ENCODE results near the gene SLC45A1.
"Not testable (repeated sequence)": the region's sequence is repeated elsewhere in the genome, so short reads cannot be mapped to it uniquely, and the experiment has no call there.

The SLC45A1 gene

DNA sequence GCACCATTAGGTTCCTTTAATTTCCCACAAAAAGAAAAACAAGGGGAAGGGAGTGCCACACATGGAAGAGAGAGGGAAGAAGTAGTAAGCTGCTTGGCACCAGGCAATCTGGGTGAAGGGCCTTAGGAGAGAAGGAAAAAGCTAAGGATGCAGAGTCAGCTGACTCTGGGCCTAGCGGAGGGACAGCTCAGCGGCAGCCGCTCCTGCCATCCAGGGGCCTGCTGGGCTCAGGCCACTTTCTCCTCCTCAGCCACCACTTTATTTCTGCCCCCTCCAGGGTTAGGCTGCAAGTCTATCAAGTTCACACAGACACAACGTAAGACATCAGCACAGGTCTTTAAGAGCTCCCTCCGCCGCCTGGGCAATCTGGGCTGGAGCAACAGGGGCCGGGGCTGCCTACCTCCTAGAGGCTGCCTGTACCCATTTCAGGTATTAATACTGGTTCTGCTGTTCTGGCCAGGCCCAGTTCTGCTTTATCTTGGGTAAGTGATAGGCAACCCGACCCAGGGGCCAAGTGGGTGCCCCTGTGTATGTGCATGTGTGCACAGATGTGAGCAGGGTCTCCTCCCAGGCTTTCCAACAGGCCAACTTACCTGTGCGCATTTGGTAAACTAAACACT lies 53.6 kb downstream of the SLC45A1 start:
- no peak for DNase-seq

GRCh38 chr1:8373125-8373524 lies 55.2 kb downstream of the SLC45A1 start:
- DNase-seq = no peak

DNA sequence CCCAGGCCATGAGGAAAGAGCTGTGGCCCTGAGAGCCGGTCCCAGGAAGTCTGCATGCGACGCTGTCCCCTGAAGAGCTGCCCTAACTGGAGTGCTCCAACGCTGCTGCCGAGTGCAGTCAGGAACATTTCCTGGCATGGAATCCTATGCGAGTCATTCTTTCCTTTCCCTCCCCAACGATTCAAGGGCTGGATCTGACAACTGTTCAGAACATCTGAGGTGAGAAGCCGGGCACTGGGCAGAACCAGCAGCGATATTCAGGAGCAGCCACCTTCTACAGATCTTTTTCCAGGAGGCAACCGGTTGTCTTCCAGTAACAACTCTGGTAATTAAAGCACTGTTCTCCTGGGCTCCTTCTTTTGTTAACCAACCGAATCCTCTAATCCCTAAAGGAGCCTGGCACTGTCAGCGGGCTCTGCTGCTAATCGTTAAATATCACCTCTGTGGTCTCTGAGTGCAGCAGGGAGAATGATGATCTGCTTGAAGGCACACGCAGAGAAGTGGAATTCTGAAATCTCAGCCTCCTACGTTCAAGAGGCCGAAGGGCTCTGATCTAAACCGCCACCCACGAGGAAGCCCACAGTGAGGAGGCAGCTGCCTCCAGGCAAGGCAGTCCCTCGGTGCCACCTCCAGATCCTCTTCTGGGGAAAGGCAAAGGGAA lies 55.8 kb downstream of the SLC45A1 start:
- no peak for DNase-seq

DNA sequence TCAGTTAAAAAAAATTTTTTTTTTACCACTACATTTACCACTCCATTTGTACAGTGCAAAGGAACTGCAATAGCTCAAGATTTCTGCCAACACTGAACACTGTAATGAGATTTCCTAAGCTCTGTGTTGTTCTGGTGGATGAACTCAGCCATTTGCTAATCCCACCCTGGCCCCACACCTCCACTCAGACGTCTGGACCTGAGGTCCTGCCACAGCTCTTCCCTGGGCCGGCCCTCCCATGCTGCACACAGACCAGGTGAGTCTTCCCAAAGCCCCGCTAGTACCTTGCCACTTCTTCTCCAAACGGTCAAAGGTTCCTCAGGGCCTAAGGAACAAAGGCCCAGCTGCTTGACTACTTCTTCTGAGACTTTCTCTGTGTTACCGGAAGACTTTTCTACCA lies 56.4 kb downstream of the SLC45A1 start:
- DNase-seq = no peak

- no peak for DNase-seq
These were observed 56.9 kb downstream of the SLC45A1 start for GRCh38 chr1:8374812-8375211.

GRCh38 chr1:8376358-8376840 lies 58.5 kb downstream of the SLC45A1 start:
- DNase-seq = no peak

DNA sequence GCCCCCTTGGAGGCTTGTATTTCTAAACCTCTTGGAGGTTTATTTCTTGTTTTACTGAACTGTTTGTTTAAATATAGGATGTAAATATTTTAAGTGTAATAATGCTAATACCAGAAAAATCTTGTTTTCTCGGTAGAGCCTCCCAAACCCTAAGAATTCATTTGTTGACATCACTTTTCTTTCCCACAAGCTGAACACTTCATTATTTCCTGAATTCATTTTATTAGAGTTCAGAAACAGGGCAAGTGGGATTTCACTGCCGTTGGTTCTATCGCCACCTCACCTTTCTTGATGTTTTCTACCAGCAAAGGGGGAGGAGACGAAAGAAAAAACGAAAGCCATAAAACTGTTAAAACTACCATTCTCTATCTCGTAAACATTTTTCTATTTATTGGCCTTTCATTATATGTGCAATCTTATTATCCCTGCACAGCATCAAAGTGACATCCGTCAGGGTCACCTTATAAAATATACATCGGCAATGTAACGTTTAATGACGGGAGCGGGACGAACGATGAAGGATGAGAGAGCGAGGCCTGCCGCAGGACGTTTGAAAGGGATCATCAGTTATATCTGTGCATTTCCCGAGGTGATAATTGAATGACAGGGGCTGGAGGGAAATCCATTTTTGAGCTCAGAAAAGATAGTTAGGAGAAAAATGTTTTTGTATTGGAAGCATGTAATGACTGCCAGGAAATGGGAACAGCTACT lies 59.5 kb downstream of the SLC45A1 start:
- DNase-seq = no peak

- no peak for DNase-seq
These were observed 60.3 kb downstream of the SLC45A1 start for GRCh38 chr1:8378178-8378577.

- DNase-seq = no peak
These were observed 61.1 kb downstream of the SLC45A1 start for GRCh38 chr1:8378981-8379470.

DNA sequence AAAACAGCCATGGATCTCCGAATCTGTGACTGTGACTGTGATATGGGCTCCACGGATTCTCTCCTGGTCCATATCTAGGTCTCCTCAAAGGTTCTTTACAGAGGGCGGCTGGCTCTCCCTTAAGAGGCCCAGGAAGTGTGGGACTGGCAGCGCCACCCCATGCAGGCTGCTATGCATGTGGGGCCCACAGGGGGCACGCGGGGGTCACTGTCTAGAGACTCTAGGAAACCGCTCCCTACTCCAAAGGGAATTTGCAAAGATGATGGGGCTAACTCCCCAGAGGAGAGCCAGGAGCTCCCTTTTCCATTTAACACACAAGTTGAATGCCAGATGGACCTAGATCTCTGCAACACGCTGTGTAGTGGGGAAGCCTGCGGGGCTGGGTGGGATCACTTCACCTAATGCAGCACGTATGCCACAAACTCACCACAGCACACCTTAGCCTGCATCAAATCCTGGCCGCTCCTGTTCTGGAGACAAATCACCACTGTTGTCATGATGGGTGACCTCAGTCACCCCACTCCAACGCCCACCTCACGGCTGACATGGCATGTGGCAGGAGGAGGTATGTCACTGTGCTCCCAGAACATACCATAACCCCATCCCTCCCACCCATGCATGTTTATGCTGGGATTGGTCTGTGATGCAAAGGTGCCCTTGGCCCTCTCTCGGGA lies 61.7 kb downstream of the SLC45A1 start:
- DNase-seq = no peak

DNA sequence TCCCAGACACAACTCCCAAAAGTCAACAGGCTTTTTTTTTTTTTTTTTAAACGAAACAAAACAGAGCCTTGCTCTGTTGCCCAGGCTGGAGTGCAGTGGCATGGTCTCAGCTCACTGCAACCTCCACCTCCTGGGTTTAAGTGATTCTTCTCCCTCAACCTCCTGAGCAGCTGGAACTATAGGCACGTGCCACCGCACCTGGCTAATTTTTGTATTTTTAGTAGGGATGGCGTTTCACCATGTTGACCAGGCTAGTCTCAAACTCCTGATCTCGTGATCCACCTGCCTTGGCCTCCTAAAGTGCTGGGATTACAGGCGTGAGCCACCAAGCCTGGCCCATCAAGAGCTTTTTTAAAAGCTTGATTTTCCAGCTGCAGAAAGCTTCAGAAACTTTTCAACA lies 62.4 kb downstream of the SLC45A1 start:
- DNase-seq = not testable (repeated sequence)

DNA sequence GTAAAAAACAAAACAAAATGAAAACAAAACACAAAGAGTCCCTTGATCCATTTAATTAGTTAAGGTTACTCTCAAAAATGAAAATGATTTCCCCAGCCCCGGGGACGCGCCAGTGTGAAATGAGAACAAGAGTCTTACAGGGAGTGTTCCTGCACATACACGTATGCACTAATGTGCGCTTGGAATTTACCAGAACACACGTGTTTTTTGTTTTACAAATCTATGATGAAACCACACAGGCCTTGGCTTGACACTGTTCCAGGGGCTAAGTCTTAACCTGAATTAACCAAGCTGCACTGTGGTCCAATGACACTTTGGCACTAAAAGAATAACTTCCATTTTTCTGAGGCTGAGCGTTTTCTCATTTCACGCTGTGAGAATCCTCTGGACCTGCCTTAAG lies 63.7 kb downstream of the SLC45A1 start:
- no peak for DNase-seq

DNA sequence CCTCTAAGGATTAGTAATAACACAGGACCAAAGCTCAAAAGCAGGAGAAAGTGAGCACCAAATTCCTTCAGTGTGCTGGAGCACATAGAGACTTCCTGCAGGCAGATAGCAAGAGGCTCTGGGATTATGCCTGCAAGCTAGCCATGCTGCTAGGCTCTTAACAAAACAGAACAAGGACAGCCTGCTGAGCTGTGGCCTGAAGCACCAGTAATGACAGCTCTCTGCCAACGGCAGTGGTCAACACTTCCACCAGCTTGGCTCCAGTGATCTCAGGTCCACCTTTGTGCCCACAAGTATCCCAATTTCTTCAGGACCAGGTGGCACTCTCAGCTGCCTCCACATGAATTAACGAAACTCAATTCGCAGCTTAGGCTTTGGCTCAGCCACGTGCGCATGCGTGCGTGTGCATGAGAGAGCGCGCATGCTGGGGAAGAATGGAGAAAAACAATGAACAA lies 64.2 kb downstream of the SLC45A1 start:
- DNase-seq = no peak

DNA sequence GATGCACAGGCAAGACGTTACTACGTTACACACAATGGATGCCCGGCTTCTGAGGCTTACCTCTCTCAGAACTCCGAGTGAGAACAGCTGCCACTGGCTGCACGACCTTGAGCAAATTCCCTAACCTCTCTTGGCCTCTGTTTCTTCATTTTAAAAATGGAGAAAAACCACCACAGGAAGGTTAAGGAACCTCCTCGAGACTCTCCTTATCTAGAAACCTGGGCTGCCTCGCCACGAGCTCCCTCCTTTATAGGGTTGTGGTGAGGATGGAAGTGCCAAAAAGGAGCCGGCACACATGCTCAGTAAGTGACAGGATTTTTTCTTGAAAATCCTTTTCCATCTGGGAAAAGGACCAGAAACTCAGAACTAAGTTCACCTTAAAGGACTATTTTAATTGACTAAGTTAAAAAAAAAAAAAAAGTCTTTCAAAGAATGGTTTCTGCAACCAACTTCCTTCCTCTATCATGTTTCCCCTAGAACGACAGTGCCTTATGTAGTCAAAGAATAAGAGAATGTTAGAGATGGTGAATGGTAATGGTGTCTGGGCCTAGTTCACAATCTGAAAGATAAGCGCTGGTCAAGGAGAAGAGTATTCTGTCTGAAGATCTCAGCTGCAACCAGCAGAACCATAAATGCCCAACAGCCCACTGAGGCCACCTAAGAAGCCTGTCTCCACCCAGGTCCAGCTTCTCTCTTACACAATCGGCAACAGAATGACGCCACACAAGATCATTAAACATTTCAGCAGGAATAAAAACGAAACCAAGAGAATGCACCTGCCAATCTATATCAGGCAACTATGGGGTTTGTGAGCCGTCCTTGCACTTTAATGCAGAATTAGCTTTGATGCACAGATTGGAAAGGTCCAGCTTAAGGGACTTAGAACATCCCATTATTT lies 64.9 kb downstream of the SLC45A1 start:
- no peak for DNase-seq

- no peak for DNase-seq
These were observed 66.2 kb downstream of the SLC45A1 start for GRCh38 chr1:8384088-8384487.

GRCh38 chr1:8384577-8384976 lies 66.7 kb downstream of the SLC45A1 start:
- no peak for DNase-seq

GRCh38 chr1:8386247-8386646 lies 68.3 kb downstream of the SLC45A1 start:
- no peak for DNase-seq

GRCh38 chr1:8388732-8389562 lies 71.0 kb downstream of the SLC45A1 start:
- no peak for DNase-seq

- no peak for DNase-seq
These were observed 72.1 kb downstream of the SLC45A1 start for GRCh38 chr1:8389958-8390535.

- DNase-seq = no peak
These were observed 72.8 kb downstream of the SLC45A1 start for GRCh38 chr1:8390707-8391106.

- DNase-seq = no peak
These were observed 74.6 kb downstream of the SLC45A1 start for GRCh38 chr1:8392522-8392921.

All from NCI-H526 treated with DMSO at 0.1 percent for 48 hours (cell line).